Left lung (tissue), 10 donors: ENCODE results near the gene DHRS7B. TPM values are rescaled to one million over a fixed set of nuclear protein-coding genes. Genes with fewer than 3 reads are reported as not detected.

Source experiments
- ATAC-seq: fragments of 200-7000 bp; cut with Tn5 transposase; one replicate; pipeline ENCODE4 v1.9.1; 2020; ENCODE audit warnings: moderate library complexity
- DNase-seq, 4 donors: peaks; one replicate each; pipeline ENCODE4 v3.0.0-alpha.2; 2013 to 2020
- H3K27ac ChIP-seq, 2 donors: fragments of 200-600 bp; sonication (generic) in 1 of 2; one replicate each; pipeline versions ENCODE4 v1.5.0 to v1.8.0; 2020 to 2021
- H3K27me3 ChIP-seq, 2 donors: fragments of 200-600 bp; sonication (generic) in 1 of 2; one replicate each; pipeline versions ENCODE4 v1.5.0 to v1.8.0; 2020 to 2021
- H3K36me3 ChIP-seq, 2 donors: fragments of 200-600 bp; sonication (generic) in 1 of 2; one replicate each; pipeline versions ENCODE4 v1.5.0 to v1.8.0; 2020 to 2021
- H3K4me1 ChIP-seq, 2 donors: fragments of 200-600 bp; one replicate each; pipeline ENCODE4 v1.8.0; 2021
- H3K4me3 ChIP-seq, 2 donors: fragments of 200-600 bp; sonication (generic) in 1 of 2; one replicate each; pipeline versions ENCODE4 v1.5.0 to v1.8.0; 2020 to 2021; ENCODE audit warnings: mild to moderate bottlenecking in 1 of 2
- H3K9me3 ChIP-seq, 2 donors: fragments of 200-600 bp; sonication (generic) in 1 of 2; one replicate each; pipeline versions ENCODE4 v1.5.0 to v1.8.0; 2020 to 2021
- intact Hi-C, 2 donors: fragments of 100-400 bp; cut with DNase I; formaldehyde crosslinking; loops; one replicate each; pipeline versions ENCODE4 v1.11.2 to v1.14.2; 2022
- polyA plus RNA-seq, 6 donors: library from polyadenylated mRNA; unstranded; fragments of 120-200 nt; gene quantifications; one replicate each; pipeline ENCODE4 v1.2.1, GENCODE V29; 2013; ENCODE audit not compliant: insufficient read length in 6 of 6
- total RNA-seq, 2 donors: library from RNA; stranded (reverse); fragmentation: NEBNext Ultra II Directional; extraction: Animal tissue kit (Norgen Biotek cat#: 25700); gene quantifications; one replicate each; pipeline ENCODE4 v1.2.1, GENCODE V29; 2021
- TF ChIP-seq, protein P1 (sequence below), 2 donors: fragments of 200-600 bp; sonication (generic) in 1 of 2; IDR thresholded peaks; one replicate each; pipeline versions ENCODE4 v1.5.0 to v1.8.0; 2021; ENCODE audit warnings: antibody characterized with exemption in 2 of 2
- donor health status: DM: no; HTN: yes; CAD: no.
- donor health status: DM: no; HTN: no; CAD: no.

Gene DHRS7B
- total and polyA plus RNA-seq, 8 donors, result 22.5 to 29.1 (median 25.0) TPM

DNA sequence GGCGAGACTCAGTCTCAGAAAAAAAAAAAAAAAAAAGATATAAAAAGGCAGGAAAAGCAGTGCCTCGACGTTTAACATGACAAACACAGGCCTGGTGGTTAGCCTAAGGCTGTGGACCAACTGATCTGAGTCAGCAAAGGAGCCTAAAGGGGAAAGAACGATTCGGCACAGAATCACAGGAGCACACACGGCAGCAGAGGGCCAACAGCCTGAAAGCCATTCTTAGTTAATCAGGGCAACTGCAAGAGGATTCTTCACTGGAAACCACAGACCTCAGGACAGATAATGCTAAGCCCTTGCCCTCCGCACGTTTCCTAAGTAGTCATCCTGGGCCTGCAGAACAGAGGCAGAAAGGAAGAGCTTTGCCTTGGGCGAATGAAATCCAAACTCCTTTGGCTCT, 72.5 kb downstream of the DHRS7B start:
- no peaks in the 10 kb centered on the region for H3K9me3 ChIP-seq
- peak; percentile 35 for ATAC-seq
- H3K27ac ChIP-seq, result no peak overlapping the region
- H3K4me1 ChIP-seq, result peaks cover 1 to 26% of the 10 kb centered on the region in 2 donors
- no peak for DNase-seq
- H3K36me3 ChIP-seq, result peaks cover 0 to 66% of the 10 kb centered on the region in 2 donors
- TF ChIP-seq, protein P1, sequence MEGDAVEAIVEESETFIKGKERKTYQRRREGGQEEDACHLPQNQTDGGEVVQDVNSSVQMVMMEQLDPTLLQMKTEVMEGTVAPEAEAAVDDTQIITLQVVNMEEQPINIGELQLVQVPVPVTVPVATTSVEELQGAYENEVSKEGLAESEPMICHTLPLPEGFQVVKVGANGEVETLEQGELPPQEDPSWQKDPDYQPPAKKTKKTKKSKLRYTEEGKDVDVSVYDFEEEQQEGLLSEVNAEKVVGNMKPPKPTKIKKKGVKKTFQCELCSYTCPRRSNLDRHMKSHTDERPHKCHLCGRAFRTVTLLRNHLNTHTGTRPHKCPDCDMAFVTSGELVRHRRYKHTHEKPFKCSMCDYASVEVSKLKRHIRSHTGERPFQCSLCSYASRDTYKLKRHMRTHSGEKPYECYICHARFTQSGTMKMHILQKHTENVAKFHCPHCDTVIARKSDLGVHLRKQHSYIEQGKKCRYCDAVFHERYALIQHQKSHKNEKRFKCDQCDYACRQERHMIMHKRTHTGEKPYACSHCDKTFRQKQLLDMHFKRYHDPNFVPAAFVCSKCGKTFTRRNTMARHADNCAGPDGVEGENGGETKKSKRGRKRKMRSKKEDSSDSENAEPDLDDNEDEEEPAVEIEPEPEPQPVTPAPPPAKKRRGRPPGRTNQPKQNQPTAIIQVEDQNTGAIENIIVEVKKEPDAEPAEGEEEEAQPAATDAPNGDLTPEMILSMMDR (IDR thresholded peaks at IDR 0.05), result no peak
- intact Hi-C loops, result no loop called here
- H3K4me3 ChIP-seq, result no peak overlapping the region
- no peaks in the 10 kb centered on the region for H3K27me3 ChIP-seq

DNA sequence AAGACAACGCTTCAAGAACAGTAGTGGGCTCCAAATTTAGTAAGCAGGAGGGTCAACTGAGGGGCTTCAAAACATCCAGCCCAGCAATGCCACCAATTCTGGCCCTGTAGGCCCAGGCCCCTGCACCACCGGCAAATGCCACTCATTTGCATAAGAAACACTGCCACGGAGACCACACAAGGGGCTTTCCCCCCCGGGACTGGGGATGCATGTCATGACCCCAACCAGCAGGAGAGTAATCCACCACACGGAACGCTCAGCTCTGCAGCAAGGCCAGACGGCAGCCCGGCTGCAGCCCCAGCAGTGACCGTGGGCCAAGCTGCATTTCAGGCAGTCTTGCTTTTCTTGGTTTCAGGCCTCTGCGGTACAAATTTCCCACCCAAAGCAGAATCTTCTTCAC, 73.1 kb downstream of the DHRS7B start:
- Histone ChIP-seq H3K4me1 (peaks cover 0 to 26% of the 10 kb centered on the region in 2 donors), H3K9me3 (no peaks in the 10 kb centered on the region), H3K27ac (no peak overlapping the region), H3K4me3 (no peak overlapping the region), H3K36me3 (peaks cover 0 to 66% of the 10 kb centered on the region in 2 donors), H3K27me3 (no peaks in the 10 kb centered on the region)
- TF ChIP-seq, protein P1 (IDR thresholded peaks at IDR 0.05), result no peak
- ATAC-seq (no peak), DNase-seq (no peak)
- intact Hi-C loops, result no loop called here

DNA sequence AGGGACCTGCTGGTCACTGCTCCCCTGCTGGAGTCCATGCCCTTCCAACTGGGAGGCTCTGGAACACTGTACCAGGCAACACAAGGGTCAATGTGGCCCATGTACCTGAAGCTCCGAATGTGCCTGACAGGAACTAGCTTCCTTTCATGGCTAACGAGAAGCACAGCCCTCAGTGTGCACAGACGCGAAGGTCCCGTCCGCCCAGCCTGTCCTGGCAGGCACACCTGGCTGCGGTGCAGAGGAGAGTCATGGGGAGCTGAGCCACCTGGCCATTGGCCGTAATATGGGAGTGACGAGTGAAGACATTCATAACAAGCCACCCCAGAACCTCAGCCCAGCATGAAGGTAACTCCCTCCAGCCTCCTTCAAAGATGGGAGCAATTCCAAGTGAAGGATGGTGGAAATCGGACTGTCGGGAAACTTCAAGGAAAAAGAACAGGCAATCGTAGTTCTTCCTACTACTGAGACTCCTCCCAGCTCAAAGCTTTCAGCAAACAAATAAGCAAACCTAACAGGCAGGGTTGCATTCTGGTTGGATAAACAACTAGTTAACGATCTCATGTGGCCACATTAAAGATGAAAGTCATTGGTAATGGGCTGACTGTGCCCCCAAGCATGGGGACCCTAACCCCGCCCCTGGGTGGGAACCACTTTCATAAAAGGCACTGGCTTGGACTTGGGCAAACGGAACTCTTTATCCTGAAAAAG, 74.0 kb downstream of the DHRS7B start:
- no peaks in the 10 kb centered on the region for H3K27me3 ChIP-seq
- DNase-seq (no peak), ATAC-seq (no peak)
- peaks cover 0 to 26% of the 10 kb centered on the region in 2 donors for H3K4me1 ChIP-seq
- TF ChIP-seq, protein P1 (IDR thresholded peaks at IDR 0.05), result no peak
- H3K36me3 ChIP-seq, result peaks cover 0 to 59% of the 10 kb centered on the region in 2 donors
- H3K4me3 ChIP-seq, result no peak overlapping the region
- no peak overlapping the region for H3K27ac ChIP-seq
- no peaks in the 10 kb centered on the region for H3K9me3 ChIP-seq
- intact Hi-C loops, result no loop called here

DNA sequence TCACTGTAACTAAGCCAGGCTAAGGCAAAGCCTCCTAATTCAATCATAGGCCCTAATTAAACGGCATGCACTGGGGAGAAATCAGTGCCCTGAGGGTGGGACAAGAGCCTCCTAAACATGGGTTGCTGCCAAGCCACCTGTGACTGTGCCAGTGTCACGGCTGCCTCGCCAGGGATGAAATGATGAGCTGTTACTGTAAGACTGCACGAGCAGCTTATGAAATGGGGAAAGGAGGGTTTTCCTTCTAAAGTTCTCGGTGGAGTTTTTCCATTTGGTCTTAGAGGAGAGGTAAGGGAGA, 74.5 kb downstream of the DHRS7B start:
- no peak overlapping the region for H3K4me3 ChIP-seq
- no peak overlapping the region for H3K27ac ChIP-seq
- H3K27me3 ChIP-seq, result no peaks in the 10 kb centered on the region
- peaks cover 0 to 26% of the 10 kb centered on the region in 2 donors for H3K4me1 ChIP-seq
- no peaks in the 10 kb centered on the region for H3K9me3 ChIP-seq
- intact Hi-C loops, result no loop called here
- DNase-seq (no peak), ATAC-seq (no peak)
- H3K36me3 ChIP-seq, result peaks cover 0 to 54% of the 10 kb centered on the region in 2 donors
- TF ChIP-seq, protein P1 (IDR thresholded peaks at IDR 0.05), result no peak

DNA sequence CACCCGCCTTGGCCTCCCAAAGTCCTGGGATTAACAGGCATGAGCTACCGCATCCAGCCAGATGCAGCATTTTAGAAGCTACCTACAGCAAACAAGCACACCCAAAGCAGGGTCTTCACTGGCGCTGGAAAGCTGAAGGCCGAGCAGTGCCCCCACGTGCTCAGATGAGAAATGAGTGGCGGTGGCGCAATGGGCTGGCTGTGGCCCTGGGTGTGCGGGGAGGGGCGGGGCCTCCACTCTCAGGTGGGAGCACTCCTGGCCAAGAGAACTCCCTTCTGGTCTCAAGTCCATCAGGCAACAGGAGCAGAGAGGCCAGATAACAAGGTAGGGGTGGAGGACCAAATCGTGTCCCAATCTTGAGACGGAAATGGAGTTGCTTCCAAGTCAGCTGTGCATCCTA, 75.1 kb downstream of the DHRS7B start:
- intact Hi-C loops, result no loop called here
- Histone ChIP-seq H3K27me3 (no peaks in the 10 kb centered on the region), H3K9me3 (no peaks in the 10 kb centered on the region), H3K4me1 (peaks cover 0 to 26% of the 10 kb centered on the region in 2 donors), H3K27ac (no peak overlapping the region), H3K4me3 (no peak overlapping the region), H3K36me3 (peaks cover 0 to 49% of the 10 kb centered on the region in 2 donors)
- TF ChIP-seq, protein P1 (IDR thresholded peaks at IDR 0.05), result no peak
- no peak for ATAC-seq
- no peak for DNase-seq
